ENCODE measurements around the gene EBF3. TPM values are rescaled to one million over a fixed set of nuclear protein-coding genes. Genes with fewer than 3 reads are reported as not detected.

The EBF3 gene
- total and polyA plus RNA-seq, 2 donors (not counting 3 experiments of a cell fraction or from before 2014, with no cell fraction given), result 0.92 to 2.7 TPM

GRCh38 chr10:129873351-129873750 lies 90.7 kb downstream of the EBF3 start:
- Histone ChIP-seq H3K79me2 (ENCODE audit: control insufficient read depth, insufficient read depth, low read length) (no peaks in the 10 kb centered on the region), H3K4me1 (ENCODE audit: control insufficient read depth, extremely low read depth, insufficient read depth, low read length) (no peaks in the 10 kb centered on the region), H2AFZ (ENCODE audit: low read depth, low read length) (no peak overlapping the region), H3K9me1 (replicated peaks; ENCODE audit: control insufficient read depth, extremely low read depth, insufficient read depth, low read length) (no peaks in the 10 kb centered on the region), H4K20me1 (replicated peaks; ENCODE audit: control insufficient read depth, extremely low read depth, insufficient read depth, low read length) (no peaks in the 10 kb centered on the region), H3K27ac (ENCODE audit: insufficient read depth, low read depth, low read length) (no peak overlapping the region), H3K9me3 (replicated peaks; ENCODE audit: control insufficient read depth, insufficient read depth, low read length) (no peaks in the 10 kb centered on the region), H3K4me3 (replicated peaks in 1 of 3; ENCODE audit: insufficient read depth in 1 of 3, low read depth in 1 of 3, low read length in 3 of 3) (no peak overlapping the region), H3K27me3 (ENCODE audit: control insufficient read depth in 2 of 2, insufficient read depth in 2 of 2, low read length in 2 of 2) (no peaks in the 10 kb centered on the region), H3K9ac (replicated peaks; ENCODE audit: extremely low read depth, insufficient read depth, low read length) (no peak overlapping the region), H3K4me2 (ENCODE audit: insufficient read depth, low read length) (no peak overlapping the region), H3K36me3 (ENCODE audit: control insufficient read depth in 2 of 2, extremely low read depth in 1 of 2, insufficient read depth in 2 of 2, low read length in 2 of 2) (no peaks in the 10 kb centered on the region)
- POLR2A ChIA-PET, result no interaction called here
- intact Hi-C loops (cut with micrococcal nuclease), result no loop called here
- DNase-seq (ENCODE audit: low read depth, low spot score) (no peak), FAIRE-seq (no peak)
- dilution Hi-C loops (cut with MboI; ENCODE audit: extremely low pct_ligation_motif_present, low sequenced_read_pairs), result no loop called here
- no TSS peak for BruUV-seq (replicated peaks)
- CTCF ChIA-PET, result no interaction called here
- TF ChIP-seq POLR2AphosphoS5 (IDR thresholded peaks at IDR 0.05; ENCODE audit: insufficient read depth, low read depth, low read length) (no peak), FOS (IDR thresholded peaks at IDR 0.05; ENCODE audit: borderline replicate concordance, insufficient read depth, low read length) (no peak), POLR2A (IDR thresholded peaks at IDR 0.05; ENCODE audit: low read depth, low read length) (no peak)
- TF ChIP-seq, protein P1, sequence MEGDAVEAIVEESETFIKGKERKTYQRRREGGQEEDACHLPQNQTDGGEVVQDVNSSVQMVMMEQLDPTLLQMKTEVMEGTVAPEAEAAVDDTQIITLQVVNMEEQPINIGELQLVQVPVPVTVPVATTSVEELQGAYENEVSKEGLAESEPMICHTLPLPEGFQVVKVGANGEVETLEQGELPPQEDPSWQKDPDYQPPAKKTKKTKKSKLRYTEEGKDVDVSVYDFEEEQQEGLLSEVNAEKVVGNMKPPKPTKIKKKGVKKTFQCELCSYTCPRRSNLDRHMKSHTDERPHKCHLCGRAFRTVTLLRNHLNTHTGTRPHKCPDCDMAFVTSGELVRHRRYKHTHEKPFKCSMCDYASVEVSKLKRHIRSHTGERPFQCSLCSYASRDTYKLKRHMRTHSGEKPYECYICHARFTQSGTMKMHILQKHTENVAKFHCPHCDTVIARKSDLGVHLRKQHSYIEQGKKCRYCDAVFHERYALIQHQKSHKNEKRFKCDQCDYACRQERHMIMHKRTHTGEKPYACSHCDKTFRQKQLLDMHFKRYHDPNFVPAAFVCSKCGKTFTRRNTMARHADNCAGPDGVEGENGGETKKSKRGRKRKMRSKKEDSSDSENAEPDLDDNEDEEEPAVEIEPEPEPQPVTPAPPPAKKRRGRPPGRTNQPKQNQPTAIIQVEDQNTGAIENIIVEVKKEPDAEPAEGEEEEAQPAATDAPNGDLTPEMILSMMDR (IDR thresholded peaks at IDR 0.05; ENCODE audit: extremely low read depth in 1 of 2, insufficient read depth in 1 of 2, low read depth in 1 of 2, low read length in 2 of 2), result no peak

DNA sequence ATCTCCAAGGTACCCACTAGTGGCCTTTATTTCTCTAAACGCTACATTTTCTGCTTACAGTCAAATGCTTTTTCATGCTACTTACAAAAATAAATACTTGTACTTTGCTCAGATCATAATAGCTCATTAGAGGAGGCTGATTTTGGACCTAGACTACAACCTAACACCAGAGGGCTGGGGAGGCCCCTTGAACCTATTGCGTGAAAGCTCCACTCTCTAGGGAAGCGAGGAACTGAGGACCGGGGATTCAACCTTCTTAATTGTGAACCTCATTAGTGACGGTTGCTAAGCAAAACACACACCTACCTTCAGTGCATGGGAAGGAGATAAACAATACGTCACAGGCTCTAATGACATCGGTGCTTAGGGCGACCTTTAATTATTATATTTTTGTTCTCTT lies 92.1 kb downstream of the EBF3 start:
- FAIRE-seq (no peak), DNase-seq (ENCODE audit: low read depth, low spot score) (no peak)
- Histone ChIP-seq H4K20me1 (replicated peaks; ENCODE audit: control insufficient read depth, extremely low read depth, insufficient read depth, low read length) (no peaks in the 10 kb centered on the region), H3K9me3 (replicated peaks; ENCODE audit: control insufficient read depth, insufficient read depth, low read length) (no peaks in the 10 kb centered on the region), H3K9ac (replicated peaks; ENCODE audit: extremely low read depth, insufficient read depth, low read length) (no peak overlapping the region), H3K27ac (ENCODE audit: insufficient read depth, low read depth, low read length) (no peak overlapping the region), H2AFZ (ENCODE audit: low read depth, low read length) (no peak overlapping the region), H3K27me3 (ENCODE audit: control insufficient read depth in 2 of 2, insufficient read depth in 2 of 2, low read length in 2 of 2) (no peaks in the 10 kb centered on the region), H3K9me1 (replicated peaks; ENCODE audit: control insufficient read depth, extremely low read depth, insufficient read depth, low read length) (no peaks in the 10 kb centered on the region), H3K4me1 (ENCODE audit: control insufficient read depth, extremely low read depth, insufficient read depth, low read length) (no peaks in the 10 kb centered on the region), H3K4me2 (ENCODE audit: insufficient read depth, low read length) (no peak overlapping the region), H3K79me2 (ENCODE audit: control insufficient read depth, insufficient read depth, low read length) (no peaks in the 10 kb centered on the region), H3K36me3 (ENCODE audit: control insufficient read depth in 2 of 2, extremely low read depth in 1 of 2, insufficient read depth in 2 of 2, low read length in 2 of 2) (no peaks in the 10 kb centered on the region), H3K4me3 (replicated peaks in 1 of 3; ENCODE audit: insufficient read depth in 1 of 3, low read depth in 1 of 3, low read length in 3 of 3) (no peak overlapping the region)
- TF ChIP-seq, protein P1 (IDR thresholded peaks at IDR 0.05; ENCODE audit: extremely low read depth in 1 of 2, insufficient read depth in 1 of 2, low read depth in 1 of 2, low read length in 2 of 2), result no peak
- ChIA-PET CTCF (no interaction called here), POLR2A (no interaction called here)
- no TSS peak for BruUV-seq (replicated peaks)
- intact Hi-C loops (cut with micrococcal nuclease) (no loop called here), dilution Hi-C loops (cut with MboI; ENCODE audit: extremely low pct_ligation_motif_present, low sequenced_read_pairs) (no loop called here)
